RWPE2 (cell line): ENCODE results near the gene RIMBP2.

Experiments
- ATAC-seq: fragments of 200-7000 bp; cut with Tn5 transposase; 3 replicates; pipeline ENCODE4 v1.9.1; 2021; ENCODE audit warnings: low read depth
- DNase-seq: peaks from one replicate; pipeline ENCODE4 v3.0.0-alpha.2; 2020; ENCODE audit warnings: low spot score
- H3K27ac ChIP-seq: fragments of 450-650 bp; 2 replicates; pipeline ENCODE4 v1.5.1; 2017; ENCODE audit warnings: mild to moderate bottlenecking; ENCODE audit not compliant: poor library complexity, severe bottlenecking
- H3K27me3 ChIP-seq: fragments of 250-450 bp; sonication (Bioruptor Pico); 2 replicates; pipeline ENCODE4 v1.5.1; 2021; ENCODE audit warnings: mild to moderate bottlenecking, moderate library complexity; ENCODE audit not compliant: insufficient read depth, poor library complexity, severe bottlenecking
- H3K36me3 ChIP-seq: fragments of 250-450 bp; sonication (Bioruptor Pico); 2 replicates; pipeline ENCODE4 v1.5.1; 2020; ENCODE audit warnings: low read depth, mild to moderate bottlenecking, moderate library complexity
- H3K4me1 ChIP-seq: fragments of 250-450 bp; sonication (Bioruptor Pico); 2 replicates; pipeline ENCODE4 v1.5.1; 2021; ENCODE audit warnings: mild to moderate bottlenecking, moderate library complexity; ENCODE audit not compliant: insufficient read depth, poor library complexity, severe bottlenecking
- H3K4me3 ChIP-seq: fragments of 250-450 bp; sonication (Bioruptor Pico); 2 replicates; pipeline ENCODE4 v1.5.1; 2021; ENCODE audit warnings: mild to moderate bottlenecking, moderate library complexity; ENCODE audit not compliant: severe bottlenecking
- H3K9me3 ChIP-seq: fragments of 250-450 bp; sonication (Bioruptor Pico); 2 replicates; pipeline ENCODE4 v1.5.1; 2021; ENCODE audit warnings: mild to moderate bottlenecking, moderate library complexity; ENCODE audit not compliant: severe bottlenecking
- CTCF ChIP-seq: fragments of 450-650 bp; IDR thresholded peaks from one replicate; pipeline ENCODE4 v1.5.1; 2017; ENCODE audit warnings: mild to moderate bottlenecking, moderate library complexity; ENCODE audit not compliant: poor library complexity, severe bottlenecking

RIMBP2 gene

GRCh38 chr12:130356222-130356621 lies 359.9 kb downstream of the RIMBP2 start:
- Histone ChIP-seq H3K4me1 (peaks cover 9% of the 10 kb centered on the region), H3K27me3 (no peaks in the 10 kb centered on the region), H3K36me3 (no peaks in the 10 kb centered on the region), H3K4me3 (no peak overlapping the region), H3K9me3 (no peaks in the 10 kb centered on the region), H3K27ac (no peak overlapping the region)
- no peak for DNase-seq
- no peak for TF ChIP-seq CTCF
- no peak for ATAC-seq

GRCh38 chr12:130354407-130354806 lies 361.7 kb downstream of the RIMBP2 start:
- Histone ChIP-seq H3K27me3 (no peaks in the 10 kb centered on the region), H3K4me1 (peaks cover 16% of the 10 kb centered on the region), H3K4me3 (no peak overlapping the region), H3K9me3 (no peaks in the 10 kb centered on the region), H3K36me3 (no peaks in the 10 kb centered on the region), H3K27ac (no peak overlapping the region)
- DNase-seq (no peak), ATAC-seq (no peak)
- TF ChIP-seq CTCF, result no peak

GRCh38 chr12:130353081-130353480 lies 363.0 kb downstream of the RIMBP2 start:
- H3K4me1 ChIP-seq, result peaks cover 16% of the 10 kb centered on the region
- no peak for TF ChIP-seq CTCF
- no peaks in the 10 kb centered on the region for H3K9me3 ChIP-seq
- no peaks in the 10 kb centered on the region for H3K36me3 ChIP-seq
- H3K4me3 ChIP-seq, result no peak overlapping the region
- DNase-seq (no peak), ATAC-seq (no peak)
- H3K27ac ChIP-seq, result no peak overlapping the region
- no peaks in the 10 kb centered on the region for H3K27me3 ChIP-seq

- peak; percentile 18 for TF ChIP-seq CTCF
- no peak for DNase-seq
- Histone ChIP-seq H3K36me3 (no peaks in the 10 kb centered on the region), H3K4me1 (peaks cover 16% of the 10 kb centered on the region), H3K9me3 (no peaks in the 10 kb centered on the region), H3K4me3 (no peak overlapping the region), H3K27me3 (no peaks in the 10 kb centered on the region), H3K27ac (peak overlapping the region; percentile 75)
- peak; percentile 99 for ATAC-seq
These were observed 364.8 kb downstream of the RIMBP2 start for GRCh38 chr12:130351326-130351725.

GRCh38 chr12:130350715-130351114 lies 365.4 kb downstream of the RIMBP2 start:
- H3K4me3 ChIP-seq, result no peak overlapping the region
- no peak for TF ChIP-seq CTCF
- H3K27ac ChIP-seq, result peak overlapping the region; percentile 75
- no peaks in the 10 kb centered on the region for H3K9me3 ChIP-seq
- no peaks in the 10 kb centered on the region for H3K27me3 ChIP-seq
- H3K36me3 ChIP-seq, result no peaks in the 10 kb centered on the region
- DNase-seq (no peak), ATAC-seq (no peak)
- peaks cover 16% of the 10 kb centered on the region for H3K4me1 ChIP-seq
